GM23248 (cell line): ENCODE data around the gene TMEM41A.

Experiments
- EZH2 ChIP-seq: fragments of 200-600 bp; sonication (generic); IDR thresholded peaks from 2 replicates; pipeline ENCODE4 v1.6.1; 2018; ENCODE audit warnings: antibody characterized with exemption, mild to moderate bottlenecking; ENCODE audit not compliant: insufficient read depth, poor library complexity, severe bottlenecking
- EZH2phosphoT487 ChIP-seq: fragments of 200-600 bp; sonication (generic); IDR thresholded peaks from 2 replicates; pipeline ENCODE4 v1.6.1; 2018; ENCODE audit warnings: antibody characterized with exemption, moderate library complexity, mild to moderate bottlenecking, low read depth; ENCODE audit not compliant: insufficient read depth

GRCh38 chr3:185537369-185537970 is 38.6 kb upstream of the TMEM41A start:
- no peak for TF ChIP-seq EZH2phosphoT487
- TF ChIP-seq EZH2 = no peak
